ENCODE data around the gene OR4D10. TPM values are rescaled to one million over a fixed set of nuclear protein-coding genes. Genes with fewer than 3 reads are reported as not detected.
"Not testable (repeated sequence)": the region's sequence is repeated elsewhere in the genome, so short reads cannot be mapped to it uniquely, and the experiment has no call there.

Gene OR4D10
- total RNA-seq, 1 donor: not detected

DNA sequence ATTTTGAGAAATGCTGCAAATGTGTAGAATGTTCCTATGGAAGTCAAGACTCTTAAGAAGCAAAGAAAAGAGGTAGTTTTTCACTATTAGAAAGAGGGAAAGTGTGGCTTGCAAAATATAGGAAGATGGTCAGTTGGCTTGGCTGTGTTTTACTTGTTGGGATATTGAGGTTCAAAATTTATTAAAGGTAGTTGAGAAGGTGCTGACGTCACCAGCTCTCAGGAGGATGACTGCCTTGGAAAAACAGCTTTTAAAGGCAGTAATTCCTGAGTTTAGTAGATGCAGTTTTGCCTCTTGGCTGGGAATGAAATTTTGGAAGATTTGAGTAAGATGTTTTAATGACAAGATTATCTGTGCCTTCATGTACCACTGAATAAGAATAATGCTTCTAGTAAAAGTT lies 38.6 kb downstream of the OR4D10 start:
- TF ChIP-seq, protein P1, sequence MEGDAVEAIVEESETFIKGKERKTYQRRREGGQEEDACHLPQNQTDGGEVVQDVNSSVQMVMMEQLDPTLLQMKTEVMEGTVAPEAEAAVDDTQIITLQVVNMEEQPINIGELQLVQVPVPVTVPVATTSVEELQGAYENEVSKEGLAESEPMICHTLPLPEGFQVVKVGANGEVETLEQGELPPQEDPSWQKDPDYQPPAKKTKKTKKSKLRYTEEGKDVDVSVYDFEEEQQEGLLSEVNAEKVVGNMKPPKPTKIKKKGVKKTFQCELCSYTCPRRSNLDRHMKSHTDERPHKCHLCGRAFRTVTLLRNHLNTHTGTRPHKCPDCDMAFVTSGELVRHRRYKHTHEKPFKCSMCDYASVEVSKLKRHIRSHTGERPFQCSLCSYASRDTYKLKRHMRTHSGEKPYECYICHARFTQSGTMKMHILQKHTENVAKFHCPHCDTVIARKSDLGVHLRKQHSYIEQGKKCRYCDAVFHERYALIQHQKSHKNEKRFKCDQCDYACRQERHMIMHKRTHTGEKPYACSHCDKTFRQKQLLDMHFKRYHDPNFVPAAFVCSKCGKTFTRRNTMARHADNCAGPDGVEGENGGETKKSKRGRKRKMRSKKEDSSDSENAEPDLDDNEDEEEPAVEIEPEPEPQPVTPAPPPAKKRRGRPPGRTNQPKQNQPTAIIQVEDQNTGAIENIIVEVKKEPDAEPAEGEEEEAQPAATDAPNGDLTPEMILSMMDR (IDR thresholded peaks at IDR 0.05; ENCODE audit: insufficient read depth, low read depth, low read length): no peak
- no peak overlapping the region for H3K4me3 ChIP-seq (ENCODE audit: low read depth, low read length)
- DNase-seq (ENCODE audit: low read depth): no peak

DNA sequence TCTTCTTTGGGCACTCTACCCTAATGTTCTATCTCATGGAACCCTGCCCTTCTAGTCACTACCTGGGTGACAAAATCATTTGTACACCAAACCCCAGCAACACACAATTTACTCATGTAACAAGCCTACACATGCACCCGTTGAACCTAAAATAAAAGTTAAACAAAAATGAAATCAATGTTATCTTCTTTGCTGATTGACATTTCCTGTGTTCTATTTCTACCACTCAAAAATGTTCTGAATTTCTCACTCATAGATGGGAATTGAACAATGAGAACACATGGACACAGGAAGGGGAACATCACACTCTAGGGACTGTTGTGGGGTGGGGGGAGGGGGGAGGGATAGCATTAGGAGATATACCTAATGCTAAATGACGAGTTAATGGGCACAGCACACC lies 47.0 kb downstream of the OR4D10 start:
- not testable (repeated sequence) for H3K4me3 ChIP-seq (ENCODE audit: low read depth, low read length); DNase-seq (ENCODE audit: low read depth)

DNA sequence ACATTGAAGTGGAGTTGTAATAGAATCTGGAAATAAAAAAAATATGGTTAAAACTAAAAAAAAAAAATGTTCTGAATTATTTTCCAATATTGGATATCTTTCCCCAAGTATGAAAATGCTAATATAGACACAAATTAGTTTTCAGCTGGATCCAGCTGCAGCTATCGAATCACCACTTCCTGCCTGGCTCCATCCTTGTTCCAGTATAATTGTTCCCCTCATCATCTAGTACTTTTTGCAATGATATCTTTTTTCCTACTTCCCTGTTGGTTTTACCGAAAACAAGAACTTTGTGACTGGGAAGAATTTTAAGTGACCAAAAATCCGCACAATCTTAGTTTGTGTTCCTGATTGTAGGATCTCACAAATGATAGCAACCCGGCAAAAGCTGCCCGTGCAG lies 47.6 kb downstream of the OR4D10 start:
- TF ChIP-seq, protein P1 (IDR thresholded peaks at IDR 0.05; ENCODE audit: insufficient read depth, low read depth, low read length): no peak
- DNase-seq (ENCODE audit: low read depth): no peak
- no peak overlapping the region for H3K4me3 ChIP-seq (ENCODE audit: low read depth, low read length)

DNA sequence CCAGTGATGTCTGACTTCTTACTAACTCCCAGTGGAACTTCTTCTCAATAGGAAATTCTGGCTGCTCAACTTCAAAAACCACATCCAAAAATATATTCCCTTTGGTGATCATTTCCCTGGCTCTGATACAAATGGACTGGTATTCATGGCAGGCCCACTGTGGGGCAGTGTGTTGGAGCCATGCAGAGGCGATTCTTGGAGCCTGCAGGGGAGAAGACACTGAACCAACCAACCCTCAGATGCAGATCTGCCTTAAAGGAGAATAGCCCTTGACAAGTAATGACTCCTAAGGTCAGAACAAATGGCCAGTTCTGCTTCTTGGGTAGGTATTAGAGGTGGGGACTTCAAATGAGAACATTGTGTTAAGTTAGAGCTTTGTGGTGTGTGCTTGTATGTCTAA lies 50.4 kb downstream of the OR4D10 start:
- TF ChIP-seq, protein P1 (IDR thresholded peaks at IDR 0.05; ENCODE audit: insufficient read depth, low read depth, low read length): no peak
- H3K4me3 ChIP-seq (ENCODE audit: low read depth, low read length): no peak overlapping the region
- no peak for DNase-seq (ENCODE audit: low read depth)

DNA sequence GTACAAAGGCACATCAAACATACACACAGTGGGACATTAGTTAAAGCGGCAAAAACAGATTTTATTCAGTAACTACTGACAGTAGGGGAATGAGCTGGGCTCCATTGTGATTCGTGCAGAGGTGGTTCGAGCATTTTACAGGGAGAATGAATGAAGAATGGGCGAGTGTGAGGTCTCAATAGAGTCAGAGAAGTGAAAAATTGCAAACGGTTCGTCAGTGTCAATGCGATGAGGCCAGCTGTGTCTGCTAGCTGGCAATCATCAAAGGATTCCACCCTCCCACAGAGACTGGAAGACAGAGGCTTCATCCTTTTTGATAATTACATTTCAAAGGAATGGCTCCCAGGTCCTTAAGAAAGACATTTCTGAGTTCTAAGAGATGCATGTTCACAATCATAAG lies 55.6 kb downstream of the OR4D10 start:
- no peak for DNase-seq (ENCODE audit: low read depth)
- TF ChIP-seq, protein P1 (IDR thresholded peaks at IDR 0.05; ENCODE audit: insufficient read depth, low read depth, low read length): no peak
- no peak overlapping the region for H3K4me3 ChIP-seq (ENCODE audit: low read depth, low read length)

Other genes with a start within 250 kb of the OR4D10 start
- under 0.01 TPM in 1 of 2 replicates, not detected in the other for gene OR5AN1, start 114.4 kb upstream of the OR4D10 start, total RNA-seq
- not detected in 2 replicates for gene OR5A2, start 46.9 kb upstream of the OR4D10 start, total RNA-seq
- gene OR5A1, start 36.8 kb upstream of the OR4D10 start, total RNA-seq: not detected in 2 replicates
- not detected in 2 replicates for gene OR4D6, start 16.4 kb upstream of the OR4D10 start, total RNA-seq
- gene OR4D11, start 30.3 kb downstream of the OR4D10 start, total RNA-seq: not detected in 2 replicates
- under 0.01 TPM in 1 of 2 replicates, not detected in the other for gene OR4D9, start 38.2 kb downstream of the OR4D10 start, total RNA-seq
- 34.8 and 44.0 TPM in 2 replicates for gene OSBP, start 142.5 kb downstream of the OR4D10 start, total RNA-seq
- 15.5 and 17.1 TPM in 2 replicates for gene PATL1, start 195.7 kb downstream of the OR4D10 start, total RNA-seq
- gene OR10V1, start 240.5 kb downstream of the OR4D10 start, total RNA-seq: not detected in 2 replicates

Measured in fibroblast of villous mesenchyme (primary cell).